Mesenteric fat pad (tissue), 1 donor: ENCODE measurements around the gene CD58. TPM values are rescaled to one million over a fixed set of nuclear protein-coding genes. Genes with fewer than 3 reads are reported as not detected.
"Not testable (repeated sequence)": the region's sequence is repeated elsewhere in the genome, so short reads cannot be mapped to it uniquely, and the experiment has no call there.

ENCODE experiments used
- DNase-seq: peaks from one replicate; pipeline ENCODE4 v3.0.0-alpha.2; 2020; ENCODE audit warnings: low spot score
- total RNA-seq: library from RNA; stranded (reverse); fragmentation: NEBNext Ultra II Directional; extraction: Animal tissue kit (Norgen Biotek cat#: 25700); gene quantifications from one replicate; pipeline ENCODE4 v1.2.1, GENCODE V29; 2021
- donor health status: DM: yes; HTN: yes; CAD: no.

CD58 gene
- total RNA-seq, 1 donor from 2014 or later: 23.9 TPM

DNA sequence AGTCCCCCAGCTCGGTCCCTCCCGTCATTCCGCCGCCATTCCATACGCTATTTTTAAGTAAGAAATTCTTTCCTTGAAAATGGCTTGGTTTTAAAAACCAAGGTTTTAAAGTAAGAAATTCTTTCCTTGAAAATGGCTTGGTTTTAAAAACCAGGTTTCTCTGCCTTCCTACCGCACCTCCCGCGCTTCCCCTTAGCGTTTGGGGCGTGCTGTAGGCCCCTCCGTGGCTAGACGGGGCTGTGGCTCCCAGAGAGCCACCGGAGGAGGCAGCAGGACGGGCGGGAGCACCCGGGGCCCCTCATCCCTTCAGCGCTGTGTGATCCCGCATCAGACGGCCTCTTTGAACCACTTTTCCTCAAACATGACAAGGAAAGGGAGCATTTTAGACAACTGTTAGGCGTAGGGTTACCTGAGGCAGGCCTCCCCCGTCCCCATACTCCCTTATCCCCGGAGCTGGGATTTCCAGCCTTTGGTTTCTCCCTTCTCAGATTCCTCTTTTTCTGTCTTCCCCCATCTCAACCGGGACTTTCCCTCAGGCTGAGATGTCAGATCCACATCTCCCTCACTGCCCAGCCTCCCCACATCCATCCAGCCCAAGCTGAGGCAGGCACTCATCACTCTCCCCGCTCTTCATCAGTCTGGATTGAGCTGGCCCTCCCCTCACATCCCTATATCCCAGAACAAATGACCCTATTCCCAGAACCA lies 541 bp upstream of the CD58 start:
- no peak for DNase-seq

DNA sequence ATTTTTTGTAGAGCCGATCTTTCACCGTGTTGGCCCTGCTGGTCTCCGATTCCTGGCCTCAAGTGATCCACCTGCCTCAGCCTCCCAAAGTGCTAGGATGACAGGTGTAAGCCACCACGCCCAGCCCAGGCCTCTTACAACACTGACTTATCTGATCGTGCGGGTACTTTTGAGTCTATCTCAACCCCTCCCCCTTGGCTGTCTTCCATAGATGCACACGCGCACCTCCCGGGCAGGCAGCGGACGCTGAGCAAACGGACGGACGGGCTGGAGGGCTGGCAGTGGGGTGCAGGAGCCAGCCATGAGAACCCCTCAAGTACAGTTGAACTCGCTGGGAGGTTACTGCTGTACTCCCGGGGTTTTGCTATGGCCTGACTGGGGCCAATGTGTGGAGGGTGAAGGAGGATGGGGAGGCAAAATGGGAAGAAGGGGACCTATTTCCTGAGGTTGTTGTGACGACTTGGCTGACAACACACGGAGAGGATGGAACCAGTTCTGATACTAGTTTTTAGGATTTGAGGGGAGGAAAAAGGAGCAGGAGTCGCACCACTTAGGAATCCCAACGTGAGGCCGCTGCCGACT lies 959 bp downstream of the CD58 start:
- no peak for DNase-seq

DNA sequence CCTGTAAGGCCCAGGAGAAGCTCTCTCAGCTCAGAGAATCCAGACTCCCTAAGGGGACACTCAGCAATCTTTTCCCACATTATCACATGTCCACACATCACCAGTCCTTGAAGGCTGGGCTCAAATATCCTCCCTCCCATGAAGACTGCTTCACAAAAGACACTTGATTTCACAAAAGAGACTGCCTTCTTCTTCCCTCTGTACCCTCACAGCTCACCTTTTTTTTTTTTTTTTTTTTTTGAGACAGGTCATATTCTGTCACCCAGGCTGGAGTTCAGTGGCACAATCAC lies 1.5 kb downstream of the CD58 start:
- no peak for DNase-seq

DNA sequence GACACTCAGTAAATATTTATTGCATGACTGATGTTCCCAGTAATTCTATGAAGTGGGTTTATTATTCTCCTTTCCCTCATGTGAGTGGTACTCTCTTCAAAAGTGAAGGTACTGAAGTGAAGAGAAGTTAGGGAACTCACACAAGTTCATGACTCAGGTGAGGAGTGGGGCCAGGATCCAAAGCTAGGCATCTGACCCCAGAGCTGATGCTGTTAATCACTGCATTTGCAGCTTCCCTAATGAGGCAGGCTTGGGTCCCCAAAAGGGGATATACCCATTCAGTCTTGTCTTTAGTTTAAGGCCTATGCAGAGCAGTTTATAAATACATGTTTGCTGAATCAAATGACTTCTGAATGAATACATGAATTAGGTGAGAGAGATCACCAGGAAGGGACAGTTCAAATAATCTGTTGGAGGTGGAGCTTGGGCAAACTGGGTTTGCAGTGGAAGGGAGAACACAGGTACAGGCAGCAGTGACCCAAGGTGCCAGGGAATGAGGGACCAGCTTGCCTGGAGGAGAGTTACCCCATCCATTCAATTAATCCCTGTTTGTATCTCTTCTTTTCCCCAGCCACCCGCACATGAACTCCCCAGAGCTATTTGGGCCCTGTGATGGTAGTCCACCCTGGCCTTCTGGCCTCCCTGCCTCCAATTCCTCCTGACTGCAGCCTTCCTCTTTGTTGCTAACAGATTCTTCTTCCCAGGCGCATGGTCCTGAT lies 2.0 kb downstream of the CD58 start:
- DNase-seq: no peak

DNA sequence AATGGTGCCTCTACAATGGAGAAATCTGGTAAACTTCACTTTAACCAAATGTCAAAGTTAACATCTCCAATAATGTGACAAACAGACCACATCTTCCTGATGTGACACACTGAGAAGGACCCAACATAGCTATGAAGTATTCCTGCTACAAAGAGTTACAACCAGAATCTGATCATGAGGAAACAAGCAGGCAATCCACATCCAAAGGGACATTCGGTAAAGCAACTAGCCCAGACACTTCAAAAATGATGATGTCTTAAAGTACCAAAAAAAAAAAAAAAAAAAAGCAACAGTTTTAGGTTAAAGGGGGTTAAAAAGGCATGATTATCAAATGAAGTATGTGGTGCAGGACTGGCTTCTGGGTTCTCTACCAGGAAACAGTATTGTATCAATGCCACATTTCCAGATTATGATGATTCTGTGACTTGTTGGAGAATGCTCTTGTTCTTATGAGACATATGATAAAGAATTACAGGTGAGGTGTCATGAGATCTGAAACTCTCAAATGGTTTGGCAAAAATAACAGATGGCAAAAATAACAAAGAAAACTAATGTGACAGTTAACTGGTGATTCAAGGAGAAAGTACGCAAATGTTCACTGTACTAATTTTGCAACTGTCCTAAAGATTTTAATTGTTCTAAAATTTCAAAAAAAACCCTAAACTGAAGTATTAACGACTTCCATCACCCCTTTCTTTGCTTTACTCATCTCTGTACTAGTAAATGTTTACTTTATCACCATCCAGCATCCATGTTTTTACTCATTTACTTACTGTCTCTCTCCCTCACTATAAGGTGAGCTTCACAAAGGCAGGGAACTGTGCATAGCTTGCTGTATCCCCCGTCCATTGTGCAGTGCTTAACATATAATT lies 2.8 kb downstream of the CD58 start:
- no peak for DNase-seq

DNA sequence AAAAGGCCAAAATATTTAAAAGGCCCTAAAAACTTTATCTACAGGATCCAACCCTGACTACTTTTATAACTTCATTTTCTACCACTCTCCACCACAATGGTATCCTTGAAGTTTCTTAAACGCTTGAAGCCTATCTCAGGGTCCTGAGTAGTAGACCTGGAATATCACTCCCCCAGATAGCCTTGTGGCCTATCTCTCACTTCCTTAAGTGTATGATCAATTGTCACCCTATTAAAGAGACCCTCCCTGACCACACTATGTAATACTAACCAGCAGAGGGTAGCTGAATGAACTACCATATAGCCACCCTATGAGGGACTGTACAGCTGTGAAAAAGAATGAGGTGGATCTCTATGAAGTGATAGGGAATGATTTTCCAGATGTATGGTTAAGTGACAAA lies 5.6 kb downstream of the CD58 start:
- no peak for DNase-seq

DNA sequence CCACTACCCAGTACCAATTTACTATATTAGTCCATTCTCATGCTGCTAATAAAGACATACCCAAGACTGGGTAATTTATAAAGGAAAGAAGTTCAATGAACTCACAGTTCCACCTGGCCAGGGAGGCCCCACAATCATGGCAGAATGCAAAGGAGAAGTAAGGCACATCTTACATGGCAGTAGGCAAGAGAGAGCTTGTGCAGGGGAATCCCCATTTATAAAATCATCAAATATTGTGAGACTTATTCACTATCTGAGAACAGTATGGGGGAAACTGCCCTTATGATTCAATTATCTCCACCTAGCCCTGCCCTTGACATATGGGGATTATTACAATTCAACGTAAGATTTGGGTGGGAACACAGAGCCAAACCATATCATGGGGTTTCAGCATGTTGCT lies 6.4 kb downstream of the CD58 start:
- DNase-seq: no peak

DNA sequence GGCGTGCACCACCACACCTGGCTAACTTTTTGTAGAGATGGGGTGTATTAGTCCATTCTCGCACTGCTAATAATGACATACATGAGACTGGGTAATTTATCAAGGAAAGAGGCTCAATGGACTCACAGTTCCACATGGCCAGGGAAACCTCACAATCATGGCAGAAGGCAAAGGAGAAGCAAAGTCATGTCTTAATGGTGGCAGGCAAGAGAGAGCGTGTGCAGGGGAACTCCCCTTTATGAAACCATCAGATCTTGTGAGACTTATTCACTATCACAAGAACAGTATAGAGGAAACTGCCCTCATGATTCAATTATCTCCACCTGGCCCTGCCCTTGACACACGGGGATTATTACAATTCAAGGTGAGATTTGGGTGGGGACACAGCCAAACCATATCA lies 8.4 kb downstream of the CD58 start:
- not testable (repeated sequence) for DNase-seq

DNA sequence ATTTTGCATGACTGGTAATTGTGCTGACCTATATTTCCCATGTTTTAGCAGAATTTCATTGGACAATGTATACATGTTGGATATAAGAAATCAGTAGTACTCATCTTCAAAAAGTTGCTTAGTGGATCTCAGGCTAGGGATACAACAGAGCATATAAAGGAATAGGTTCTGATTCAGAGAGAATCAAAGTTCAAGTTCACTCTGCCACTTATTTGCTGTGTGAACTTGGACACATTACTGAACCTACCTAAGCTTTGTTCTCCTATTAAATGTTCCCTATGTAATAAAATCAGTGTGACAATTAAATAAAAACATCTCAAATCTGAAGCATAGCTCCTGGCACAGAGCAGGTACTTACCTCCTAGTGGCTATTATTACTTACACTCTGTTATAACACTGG lies 9.3 kb downstream of the CD58 start:
- no peak for DNase-seq

DNA sequence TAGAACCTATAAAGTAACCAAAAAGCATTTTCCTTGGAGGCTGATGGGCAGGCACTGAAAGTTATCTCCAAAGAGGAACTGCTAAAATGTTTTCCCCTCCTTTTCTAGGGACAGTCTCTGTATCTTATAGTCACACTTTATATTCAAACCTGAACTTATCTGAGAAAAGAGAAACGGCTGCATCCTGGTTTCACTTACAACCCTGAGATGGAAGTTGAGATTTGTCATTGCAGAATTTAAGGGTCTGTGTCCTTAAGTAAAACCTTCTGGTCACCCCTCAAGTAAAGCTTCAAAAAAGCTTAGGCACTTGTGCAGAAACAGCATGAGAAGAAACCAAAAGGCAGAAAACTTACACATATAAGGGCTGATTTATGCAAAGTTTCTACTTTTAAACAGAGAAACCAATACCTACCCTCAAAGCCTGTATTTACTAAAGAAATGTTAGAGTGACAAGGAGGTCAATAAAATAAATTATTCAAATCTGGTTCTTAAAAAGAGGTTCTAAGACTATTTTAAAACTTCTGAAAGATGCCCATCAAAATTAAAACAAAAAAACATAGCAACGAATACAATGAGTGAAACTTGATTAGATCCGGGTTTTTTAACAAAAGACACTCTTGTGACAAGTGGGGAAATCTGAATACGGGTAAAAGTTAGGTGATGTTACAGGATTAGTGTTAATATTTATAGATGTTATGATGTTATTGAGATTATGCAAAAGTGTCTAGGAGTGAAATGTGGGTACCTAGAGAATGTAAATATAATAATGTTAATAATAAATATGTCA lies 9.9 kb downstream of the CD58 start:
- DNase-seq: no peak

DNA sequence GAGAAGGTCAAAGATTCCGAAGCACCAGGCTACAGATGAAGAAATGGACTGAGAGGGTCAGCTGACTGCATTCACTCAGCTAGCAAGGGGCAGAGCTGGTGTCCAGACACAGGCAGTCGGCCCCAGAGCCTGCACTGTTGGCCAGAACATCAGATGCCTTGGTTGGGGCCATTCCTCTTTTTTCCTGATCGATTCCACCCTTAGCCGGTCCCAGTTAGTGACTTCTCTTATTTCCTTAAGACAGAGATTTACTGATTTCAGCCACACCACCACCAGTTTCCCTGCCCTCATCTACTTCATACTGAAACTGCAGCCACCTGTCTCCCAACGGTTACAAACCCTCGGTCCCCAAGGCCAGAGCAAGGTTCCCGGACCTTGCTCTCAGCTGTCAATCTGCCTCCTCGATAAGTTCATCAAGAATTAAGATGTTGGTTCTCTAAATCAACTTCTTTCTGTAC lies 11.5 kb downstream of the CD58 start:
- no peak for DNase-seq

DNA sequence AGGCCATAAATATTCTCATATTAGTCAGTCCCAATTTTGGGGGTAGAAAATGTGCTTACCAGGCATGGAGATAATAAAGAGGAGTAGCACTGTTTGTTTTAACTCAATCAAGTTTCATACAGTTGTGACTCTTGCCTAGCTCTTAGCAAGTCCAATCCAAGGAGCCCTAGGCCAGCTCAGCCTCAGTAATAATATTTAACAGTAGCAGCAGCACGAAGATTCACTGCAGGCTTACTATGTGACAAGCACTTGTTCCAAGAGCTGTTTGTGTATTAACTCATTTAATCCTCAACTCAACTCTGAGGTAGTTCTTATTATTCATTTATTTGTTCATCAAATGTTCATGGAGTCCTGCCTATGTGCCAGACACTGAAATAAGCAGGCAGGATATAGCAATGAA lies 12.3 kb downstream of the CD58 start:
- DNase-seq: no peak

DNA sequence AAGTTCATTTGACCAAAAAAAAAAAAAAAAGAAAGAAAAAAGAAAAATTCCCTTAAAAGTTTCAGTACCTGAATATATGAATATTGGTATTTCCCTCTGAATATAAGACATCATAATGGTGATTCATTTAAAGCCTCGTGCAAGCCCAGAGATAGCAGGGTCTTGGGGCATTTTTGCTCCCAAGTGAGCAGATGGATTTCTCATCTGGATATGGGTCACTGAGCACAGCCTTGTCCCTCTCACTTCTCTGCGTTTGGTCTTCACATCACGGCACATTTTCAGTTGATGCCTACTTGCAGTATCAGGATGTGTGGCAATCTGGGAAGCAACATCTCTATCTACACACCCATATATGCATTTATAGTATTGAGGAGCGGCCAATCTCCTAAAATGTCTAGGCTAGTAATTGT lies 12.7 kb downstream of the CD58 start:
- no peak for DNase-seq

DNA sequence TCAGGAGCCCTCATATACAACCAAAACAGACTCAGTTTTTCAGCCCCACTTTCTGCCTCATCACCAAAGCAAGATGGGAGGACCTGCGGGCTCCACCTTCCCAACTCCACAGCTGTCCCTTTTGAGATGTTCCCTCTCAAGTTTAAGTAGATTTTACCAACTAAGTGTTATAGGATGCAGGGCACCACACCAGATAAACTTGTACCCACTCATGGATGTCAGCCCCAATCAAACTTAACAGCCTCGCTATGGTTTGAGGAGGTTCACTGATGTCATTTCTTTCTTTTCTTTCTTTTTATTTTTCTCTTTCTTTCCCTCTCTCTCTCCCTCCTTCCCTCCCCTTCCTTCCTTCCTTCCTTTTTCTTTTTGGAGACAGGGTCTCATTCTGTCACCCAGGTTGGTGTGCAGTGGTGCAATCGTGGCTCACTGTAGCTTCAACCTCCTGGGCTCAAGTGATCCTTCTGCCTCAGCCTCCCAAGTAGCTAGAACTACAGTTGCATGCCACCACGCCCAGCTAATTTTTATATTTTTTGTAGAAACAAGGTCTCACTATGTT lies 13.4 kb downstream of the CD58 start:
- DNase-seq: no peak

DNA sequence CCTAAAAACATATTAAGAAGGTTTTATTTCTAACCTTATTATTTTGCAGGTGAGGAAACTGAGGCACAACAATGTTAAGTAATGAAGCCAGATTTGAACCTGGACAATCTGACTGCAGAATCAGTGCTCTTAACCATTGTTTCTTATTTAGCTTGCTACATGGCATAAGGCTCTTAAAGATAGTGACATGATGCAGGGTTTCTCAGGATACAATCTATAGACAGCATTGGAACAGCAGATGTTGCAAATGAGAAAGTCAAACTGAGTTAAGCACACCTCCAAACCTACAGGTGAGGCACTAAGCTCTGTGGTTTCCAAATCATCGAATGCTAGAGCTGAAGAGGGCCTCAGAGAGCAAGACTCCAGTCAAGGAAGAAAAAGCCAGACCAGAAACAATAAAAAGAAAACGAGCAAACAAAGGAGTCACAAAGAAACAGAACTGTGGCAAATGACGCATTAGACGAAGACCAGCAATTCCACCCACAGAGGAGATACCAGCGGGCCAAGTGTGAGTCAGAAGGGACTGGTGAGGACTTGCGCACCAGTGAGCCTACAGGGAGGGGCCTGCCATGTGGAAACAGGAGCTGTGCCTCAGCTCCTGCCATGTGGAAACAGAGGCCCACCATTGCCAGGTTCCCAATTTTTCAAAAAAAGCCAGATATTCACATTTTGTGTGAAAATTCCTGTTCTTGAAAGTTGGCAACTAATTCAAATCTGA lies 14.4 kb downstream of the CD58 start:
- no peak for DNase-seq

DNA sequence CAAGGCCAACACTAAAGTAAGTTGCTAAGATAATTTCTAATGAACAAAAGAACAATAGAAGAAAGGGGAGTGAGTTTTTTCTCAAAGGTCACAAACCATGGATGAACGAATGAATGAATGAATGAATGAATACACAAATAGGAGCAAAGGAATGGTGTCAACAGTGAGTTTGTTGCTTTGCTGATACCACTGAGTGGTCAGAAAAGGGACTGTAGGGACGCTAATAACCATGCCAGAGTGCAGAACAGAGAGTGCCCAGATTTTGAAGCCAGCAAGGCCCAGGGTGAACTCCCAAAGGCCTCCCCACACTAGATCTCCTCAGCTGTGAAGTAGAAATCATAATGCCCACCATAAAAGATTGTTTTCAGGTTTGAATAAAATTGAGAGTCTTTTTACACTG lies 15.9 kb downstream of the CD58 start:
- DNase-seq: no peak

DNA sequence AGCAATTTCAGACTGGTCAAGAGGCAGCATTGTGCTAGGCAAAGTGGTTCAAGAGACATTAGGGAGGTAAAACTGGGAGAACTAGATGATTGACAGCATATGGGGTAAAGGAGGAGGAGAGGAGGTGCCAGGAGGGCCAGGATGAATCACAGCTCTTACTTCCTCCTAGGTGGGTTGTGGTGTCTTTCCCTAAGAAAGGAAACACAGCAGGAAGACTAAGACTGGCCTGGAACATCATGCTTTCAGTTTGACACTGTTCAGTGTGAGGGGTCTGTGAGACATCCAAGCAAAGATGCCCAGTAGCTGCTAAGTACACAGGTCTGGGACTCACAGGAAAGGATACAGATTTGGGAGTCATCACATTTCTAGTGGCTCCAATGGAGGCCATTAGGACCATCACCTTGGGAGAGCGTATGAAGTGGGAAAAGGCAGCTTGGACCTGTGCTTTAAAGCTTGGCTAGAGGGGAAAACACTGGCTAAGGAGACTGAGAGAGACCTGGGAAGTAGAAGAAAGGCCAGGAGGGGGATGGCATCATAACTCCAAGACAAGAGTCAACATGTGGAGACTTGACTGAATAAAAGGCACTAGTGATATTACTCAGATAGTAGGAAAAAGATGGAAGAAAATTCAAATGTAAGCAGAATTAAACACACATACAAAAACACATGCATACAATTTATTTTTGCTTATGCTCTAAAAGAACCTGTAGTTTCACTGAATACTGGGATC lies 17.3 kb downstream of the CD58 start:
- no peak for DNase-seq

DNA sequence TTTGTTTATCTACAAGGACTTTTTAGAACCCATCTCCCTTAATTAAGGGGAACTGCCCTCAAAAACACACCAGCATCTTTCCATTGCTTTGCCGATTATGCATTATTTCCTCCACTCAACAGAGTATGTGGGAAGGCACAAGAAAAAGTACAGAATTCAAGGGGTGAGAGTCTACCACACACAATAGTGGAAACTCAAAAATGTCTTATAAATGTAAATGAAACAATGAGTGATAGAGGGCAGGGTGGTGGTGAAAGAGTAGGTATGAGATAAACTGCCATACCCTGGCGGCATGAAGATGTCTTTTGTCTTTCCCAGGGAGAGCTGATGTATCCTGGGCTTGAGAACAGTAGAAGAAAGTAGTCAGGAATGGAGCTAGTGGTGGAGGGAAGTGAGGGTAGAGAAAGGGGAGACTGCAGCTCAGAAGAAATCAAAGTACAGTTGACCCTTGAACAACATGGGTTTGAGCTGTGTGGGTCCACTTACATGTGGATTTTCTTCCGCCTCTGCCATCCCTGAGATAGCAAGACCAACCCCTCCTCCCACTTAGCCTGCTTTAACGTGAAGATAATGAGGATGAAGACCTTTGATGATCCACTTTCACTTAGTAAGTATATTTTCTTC lies 24.4 kb downstream of the CD58 start:
- DNase-seq: no peak

DNA sequence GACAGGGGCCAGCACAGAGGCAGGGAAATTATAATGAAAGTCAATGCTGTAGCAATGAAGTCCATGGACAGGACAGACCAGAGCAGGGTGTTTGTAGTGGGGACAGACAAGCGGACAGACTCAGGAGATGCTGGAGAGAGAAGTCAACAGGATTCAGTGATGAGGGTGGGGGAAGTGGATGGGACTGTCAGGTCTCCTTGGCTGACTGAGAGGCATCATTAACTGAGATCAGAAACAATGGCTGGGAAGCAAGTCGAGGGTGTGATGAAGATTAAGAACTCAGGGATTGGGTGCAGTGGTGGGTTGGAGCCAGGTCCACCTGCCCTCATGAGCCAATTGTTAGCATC lies 25.5 kb downstream of the CD58 start:
- DNase-seq: no peak
